Activated T-cell treated with anti-CD3 and anti-CD28 coated beads, Interleukin-2, amount 50 U/mL, for 72 hours (primary cell): ENCODE measurements around the gene SLC9A2. TPM values are rescaled to one million over a fixed set of nuclear protein-coding genes. Genes with fewer than 3 reads are reported as not detected.

Experiments
- total RNA-seq, 2 donors: library from RNA; stranded (reverse); gene quantifications; one replicate each; pipeline ENCODE4 v1.2.3, GENCODE V29; 2022

The SLC9A2 gene
- total RNA-seq, 2 donors from 2014 or later = 0.19 TPM; not detected in 1

Other genes with a start within 250 kb of the SLC9A2 start
- gene IL18RAP, start 196.4 kb upstream of the SLC9A2 start, total RNA-seq = 1 to 10 TPM; 7.6 to 9.5 TPM
- gene SLC9A4, start 146.3 kb upstream of the SLC9A2 start, total RNA-seq = under 1 TPM in 1 of 2 donors, not detected in 1; 0.14 TPM
- 1 to 10 TPM; 6.8 to 10.0 TPM for gene TMEM182, start 142.5 kb downstream of the SLC9A2 start, total RNA-seq